BJ (cell line): Measurements from ENCODE around the gene NRCAM. TPM values are rescaled to one million over a fixed set of nuclear protein-coding genes. Genes with fewer than 3 reads are reported as not detected.

Experiments used
- CTCF ChIA-PET: fragments of 350-600 bp; formaldehyde crosslinking; extraction: SDS; loops from one replicate; lab custom pipeline; 2021; ENCODE audit warnings: antibody characterized with exemption, inconsistent platforms; lab: Yijun Ruan, JAX
- POLR2A ChIA-PET: fragments of 300-600 bp; sonication (Branson Sonifier 250); formaldehyde crosslinking; extraction: SDS; loops from one replicate; lab custom pipeline; 2021; ENCODE audit warnings: antibody characterized with exemption; lab: Charles Lee
- DNase-seq: peaks from one replicate; pipeline ENCODE4 v3.0.0-alpha.2; 2011; ENCODE audit warnings: low read depth
- H3K27me3 ChIP-seq: 2 replicates; pipeline ENCODE4 v1.6.0; 2011; ENCODE audit warnings: low read length; ENCODE audit not compliant: control insufficient read depth, insufficient read depth
- H3K36me3 ChIP-seq: 2 replicates; pipeline ENCODE4 v1.5.1; 2011; ENCODE audit warnings: low read length; ENCODE audit not compliant: control insufficient read depth, insufficient read depth
- H3K4me3 ChIP-seq: 2 replicates; pipeline ENCODE4 v1.5.1; 2011; ENCODE audit warnings: low read depth, mild to moderate bottlenecking, control low read depth, low read length
- CTCF ChIP-seq: IDR thresholded peaks from 2 replicates; pipeline ENCODE4 v1.5.1; 2011; ENCODE audit warnings: low read depth, mild to moderate bottlenecking, control low read depth, inconsistent platforms, low read length, moderate library complexity; ENCODE audit not compliant: insufficient read depth
- polyA plus RNA-seq: library from polyadenylated mRNA; depleted of rRNA; stranded (reverse); fragments of >200 nt; gene quantifications from 2 replicates; pipeline ENCODE4 v1.2.3, GENCODE V29; 2011

NRCAM gene
- polyA plus RNA-seq, 1 experiment, result 1.1 TPM

DNA sequence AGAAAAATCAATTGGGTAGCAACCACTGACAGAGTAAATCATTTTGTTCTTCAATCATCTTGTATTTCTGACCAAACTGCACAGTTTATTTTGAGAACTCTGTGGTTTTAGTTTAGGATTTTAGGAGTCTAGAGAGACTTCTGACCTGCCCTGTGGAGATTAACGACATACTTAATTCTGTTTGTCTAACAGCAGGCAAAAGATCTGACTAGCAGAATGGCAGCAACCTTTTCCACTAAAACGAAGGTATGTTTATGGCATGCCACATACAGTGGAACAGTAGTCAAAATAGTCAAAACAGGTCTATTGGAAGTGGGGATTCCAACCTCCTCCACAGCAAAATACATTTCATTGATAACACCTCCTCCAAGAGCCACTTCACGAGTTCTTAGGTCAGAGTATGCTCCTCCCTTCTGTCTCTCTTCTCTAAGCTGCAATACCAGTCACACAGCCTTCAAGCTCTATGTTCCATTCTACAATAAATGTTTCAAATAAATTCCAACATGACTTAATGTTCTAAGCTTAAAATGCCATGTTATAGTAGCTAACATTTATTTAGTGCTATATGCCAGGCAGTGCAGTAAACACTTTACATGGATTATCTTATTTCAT is 34.4 kb downstream of the NRCAM start:
- DNase-seq, result no peak
- H3K27me3 ChIP-seq, result 0 out of 2 replicates have a peak, but pooled peaks cover 2% of the 10 kb centered on the region
- ChIA-PET CTCF (interaction anchor here (1.2 kb wide), 1 partner anchor 9 kb away, joined by 5 read pairs; no protein-coding TSS in a partner anchor), POLR2A (no interaction called here)
- TF ChIP-seq CTCF, result no peak
- no peaks in the 10 kb centered on the region for H3K36me3 ChIP-seq
- H3K4me3 ChIP-seq, result no peak overlapping the region

- Histone ChIP-seq H3K27me3 (0 out of 2 replicates have a peak, but pooled peaks cover 2% of the 10 kb centered on the region), H3K36me3 (no peaks in the 10 kb centered on the region), H3K4me3 (no peak overlapping the region)
- ChIA-PET POLR2A (no interaction called here), CTCF (no interaction called here)
- no peak for TF ChIP-seq CTCF
- no peak for DNase-seq
These were observed 36.0 kb downstream of the NRCAM start for GRCh38 chr7:108419961-108420908.

DNA sequence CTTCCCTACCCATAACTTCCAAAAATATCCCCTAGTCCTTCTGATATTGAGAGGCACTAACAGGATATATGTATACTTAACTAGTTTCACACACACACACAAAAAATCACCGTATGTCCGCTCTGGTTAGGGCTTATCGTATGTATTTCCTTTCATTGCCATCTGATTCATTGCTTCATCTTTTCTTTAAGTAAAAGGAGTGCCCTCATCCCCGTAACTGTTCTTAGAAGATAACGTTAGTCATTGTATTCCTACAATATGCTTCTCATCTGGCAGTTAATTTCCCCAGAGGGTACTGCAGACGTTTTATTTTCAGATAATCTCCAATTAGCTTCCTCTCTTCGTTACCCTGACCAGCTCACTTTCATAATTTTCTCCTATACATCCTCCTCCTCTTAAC is 37.3 kb downstream of the NRCAM start:
- CTCF ChIA-PET, result no interaction called here
- no peak for DNase-seq
- no peaks in the 10 kb centered on the region for H3K36me3 ChIP-seq
- H3K4me3 ChIP-seq, result no peak overlapping the region
- H3K27me3 ChIP-seq, result 0 out of 2 replicates have a peak, but pooled peaks cover 2% of the 10 kb centered on the region
- POLR2A ChIA-PET, result no interaction called here
- no peak for TF ChIP-seq CTCF

- H3K27me3 ChIP-seq, result 0 out of 2 replicates have a peak, but pooled peaks cover 2% of the 10 kb centered on the region
- ChIA-PET POLR2A (no interaction called here), CTCF (no interaction called here)
- no peaks in the 10 kb centered on the region for H3K36me3 ChIP-seq
- no peak for DNase-seq
- no peak for TF ChIP-seq CTCF
- H3K4me3 ChIP-seq, result no peak overlapping the region
These were observed 38.3 kb downstream of the NRCAM start for GRCh38 chr7:108417926-108418325.

DNA sequence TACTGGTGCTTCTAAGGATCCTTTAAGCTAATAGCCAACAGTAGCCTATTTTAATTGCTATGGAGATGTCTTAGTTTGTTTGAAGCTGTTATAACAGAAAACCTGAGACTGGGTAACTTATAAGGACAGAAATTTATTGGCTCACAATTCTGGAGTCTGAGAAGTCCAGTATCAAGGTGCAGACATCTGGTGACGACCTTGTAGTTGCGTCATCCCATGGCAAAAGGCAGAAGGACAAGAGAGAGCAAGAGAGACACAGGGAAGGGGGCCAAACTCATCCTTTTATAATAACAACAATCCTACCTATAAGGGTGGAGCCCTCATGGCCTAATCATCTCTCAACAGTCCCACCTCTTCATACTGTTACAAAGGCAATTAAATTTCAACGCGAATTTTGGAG is 39.1 kb downstream of the NRCAM start:
- Histone ChIP-seq H3K36me3 (no peaks in the 10 kb centered on the region), H3K4me3 (no peak overlapping the region), H3K27me3 (0 out of 2 replicates have a peak, but pooled peaks cover 2% of the 10 kb centered on the region)
- no peak for DNase-seq
- CTCF ChIA-PET, result no interaction called here
- TF ChIP-seq CTCF, result no peak
- POLR2A ChIA-PET, result no interaction called here
